AG10803 (cell line): ENCODE measurements around the gene CLECL1.

Experiments used
- DNase-seq: peaks from one replicate; pipeline ENCODE4 v3.0.0; 2010; ENCODE audit warnings: low read depth
- H3K4me3 ChIP-seq: 2 replicates; pipeline ENCODE4 v1.5.1; 2011; ENCODE audit warnings: mild to moderate bottlenecking, low read length, control low read depth
- CTCF ChIP-seq: conservative IDR thresholded peaks from 2 replicates; pipeline ENCODE4 v1.5.1; 2011; ENCODE audit warnings: mild to moderate bottlenecking, low read length, control low read depth, inconsistent platforms

Gene CLECL1

GRCh38 chr12:9752145-9752933 lies 19.4 kb upstream of the CLECL1 start:
- H3K4me3 ChIP-seq: no peak overlapping the region
- DNase-seq: no peak
- TF ChIP-seq CTCF: no peak

DNA sequence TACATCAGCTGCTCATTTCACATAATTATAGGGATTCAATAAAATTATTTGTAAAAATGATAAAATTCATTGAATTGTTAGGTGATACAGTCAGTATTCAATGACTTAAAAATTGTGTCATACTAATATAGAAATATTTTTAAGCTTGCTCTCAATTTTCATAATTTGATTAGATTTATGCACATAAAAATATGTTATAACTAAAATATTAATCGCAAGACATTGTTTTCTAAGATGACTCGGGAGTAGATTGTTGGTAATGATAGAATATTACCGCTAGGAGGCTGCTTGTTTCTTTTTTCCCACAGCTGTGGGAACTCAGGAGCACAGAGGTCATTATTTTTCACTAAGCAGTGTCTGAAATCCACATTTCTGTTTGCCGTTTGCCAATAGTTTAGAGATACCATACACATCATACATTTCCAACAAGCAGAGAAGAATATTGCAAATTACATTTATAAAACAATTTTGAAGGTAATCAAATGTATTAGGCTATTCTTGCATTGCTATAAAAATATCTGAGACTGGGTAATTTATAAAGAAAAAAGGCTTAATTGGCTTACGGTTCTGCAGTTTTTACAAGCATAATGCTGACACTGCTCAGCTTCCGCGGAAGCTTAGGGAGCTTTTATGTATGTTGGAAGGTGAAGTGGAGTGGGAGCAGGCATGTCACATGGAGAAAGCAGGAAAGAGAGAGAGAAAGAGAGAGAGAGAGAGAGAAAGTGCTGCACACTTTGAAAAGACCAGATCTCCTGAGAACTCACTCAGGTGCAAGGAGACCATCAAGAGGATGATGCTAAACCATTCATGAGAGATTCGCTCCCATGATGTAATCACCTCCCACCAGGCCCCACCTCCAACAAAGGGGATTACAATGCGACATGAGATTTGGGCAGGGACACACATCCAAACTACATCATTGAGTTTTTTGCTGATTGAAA lies 18.6 kb upstream of the CLECL1 start:
- no peak overlapping the region for H3K4me3 ChIP-seq
- peak; percentile 16 for DNase-seq
- peak; percentile 51 for TF ChIP-seq CTCF

GRCh38 chr12:9750276-9751203 lies 17.6 kb upstream of the CLECL1 start:
- peak; percentile 61 for DNase-seq
- TF ChIP-seq CTCF: peak; percentile 88
- H3K4me3 ChIP-seq: no peak overlapping the region

DNA sequence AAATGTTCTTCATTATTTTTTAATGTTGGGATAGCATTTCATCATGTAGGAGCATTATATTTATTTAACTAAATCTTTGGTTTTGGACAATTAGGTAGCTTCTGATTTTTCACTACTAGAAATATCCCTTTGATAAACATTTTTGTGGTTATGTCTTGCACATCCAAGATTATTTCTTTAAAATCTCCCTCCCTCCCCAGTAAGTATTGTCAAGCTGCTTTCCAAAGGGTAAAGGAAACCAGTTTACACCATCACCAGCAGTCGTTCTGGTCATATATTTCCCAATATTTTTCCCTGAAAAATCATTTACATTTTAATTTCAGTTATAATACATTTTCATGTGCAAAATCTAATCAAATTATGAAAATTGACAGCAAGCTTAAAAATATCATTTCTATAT lies 16.7 kb upstream of the CLECL1 start:
- DNase-seq: no peak
- TF ChIP-seq CTCF: no peak
- no peak overlapping the region for H3K4me3 ChIP-seq

DNA sequence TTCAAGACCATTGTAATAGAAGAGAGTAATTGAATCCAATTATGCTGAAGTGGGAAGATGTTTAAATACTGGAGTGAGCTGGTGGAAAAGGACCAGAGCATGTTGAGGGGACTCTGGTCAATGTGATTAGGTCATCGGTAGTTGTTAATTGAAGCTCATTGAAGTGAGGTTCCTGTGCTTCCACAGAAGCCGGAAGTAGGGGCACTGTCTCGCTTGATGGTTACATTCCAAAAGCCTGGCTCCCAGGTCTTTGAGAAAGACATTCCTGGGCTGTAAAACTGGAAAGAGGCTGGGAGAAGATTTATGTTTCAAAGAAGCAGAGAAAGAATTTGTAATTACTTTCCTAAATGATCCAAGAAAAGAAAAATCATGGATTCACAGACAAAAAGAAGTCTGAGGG lies 12.3 kb upstream of the CLECL1 start:
- no peak overlapping the region for H3K4me3 ChIP-seq
- peak; percentile 4 for DNase-seq
- no peak for TF ChIP-seq CTCF

DNA sequence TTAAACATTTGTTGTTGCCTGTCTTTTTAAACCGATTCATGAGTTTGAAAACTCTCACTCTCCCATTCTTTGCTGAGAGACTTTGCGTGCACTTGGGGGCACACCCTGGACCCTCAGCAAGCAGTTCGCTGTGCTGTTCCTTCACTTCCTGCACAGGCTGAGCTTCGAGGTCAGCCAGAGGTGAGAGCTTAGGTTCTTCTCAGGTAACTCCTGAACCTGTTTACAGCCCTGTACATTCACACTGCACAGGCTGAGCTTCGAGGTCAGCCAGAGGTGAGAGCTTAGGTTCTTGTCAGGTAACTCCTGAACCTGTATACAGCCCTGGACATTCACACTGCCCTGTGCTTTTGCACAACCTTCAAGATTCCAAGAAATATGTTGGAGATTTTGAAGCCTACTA lies 9.8 kb upstream of the CLECL1 start:
- no peak overlapping the region for H3K4me3 ChIP-seq
- TF ChIP-seq CTCF: no peak

More for the DNA sequence above, 9.8 kb upstream of the CLECL1 start:
- no peak for DNase-seq
